Measurements from ENCODE around the gene CAB39L.

DNA sequence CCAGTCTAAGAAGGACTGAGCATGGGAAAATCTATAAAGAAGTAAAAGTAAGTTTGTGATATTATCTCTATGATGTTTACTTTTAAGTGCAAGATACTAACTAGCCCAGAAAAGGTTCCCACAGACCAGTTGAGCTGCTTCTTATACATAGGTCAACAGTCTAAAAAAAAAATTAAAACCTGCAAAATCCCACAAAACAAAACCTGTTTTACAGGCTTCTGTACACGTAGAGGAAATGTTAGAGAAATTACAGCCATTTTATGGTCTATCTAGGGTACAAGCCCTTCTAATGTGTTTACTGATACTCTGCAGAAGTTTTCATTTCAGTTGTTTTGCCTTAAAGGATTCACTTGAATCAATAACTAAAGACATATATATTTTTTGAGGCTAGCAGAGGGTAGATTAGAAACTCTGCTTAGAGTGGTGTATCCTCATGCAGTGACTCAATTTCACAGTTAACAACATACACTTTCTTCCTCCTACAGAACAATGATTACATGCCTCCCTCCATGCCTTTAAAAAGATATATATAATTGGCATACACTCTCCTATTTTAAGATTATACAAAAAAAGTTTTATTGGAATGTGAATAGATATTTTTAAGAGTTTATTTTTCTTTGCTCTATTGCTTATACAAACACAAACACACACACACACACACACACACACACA, 43.9 kb downstream of the CAB39L start:
- TF ChIP-seq, protein P1, sequence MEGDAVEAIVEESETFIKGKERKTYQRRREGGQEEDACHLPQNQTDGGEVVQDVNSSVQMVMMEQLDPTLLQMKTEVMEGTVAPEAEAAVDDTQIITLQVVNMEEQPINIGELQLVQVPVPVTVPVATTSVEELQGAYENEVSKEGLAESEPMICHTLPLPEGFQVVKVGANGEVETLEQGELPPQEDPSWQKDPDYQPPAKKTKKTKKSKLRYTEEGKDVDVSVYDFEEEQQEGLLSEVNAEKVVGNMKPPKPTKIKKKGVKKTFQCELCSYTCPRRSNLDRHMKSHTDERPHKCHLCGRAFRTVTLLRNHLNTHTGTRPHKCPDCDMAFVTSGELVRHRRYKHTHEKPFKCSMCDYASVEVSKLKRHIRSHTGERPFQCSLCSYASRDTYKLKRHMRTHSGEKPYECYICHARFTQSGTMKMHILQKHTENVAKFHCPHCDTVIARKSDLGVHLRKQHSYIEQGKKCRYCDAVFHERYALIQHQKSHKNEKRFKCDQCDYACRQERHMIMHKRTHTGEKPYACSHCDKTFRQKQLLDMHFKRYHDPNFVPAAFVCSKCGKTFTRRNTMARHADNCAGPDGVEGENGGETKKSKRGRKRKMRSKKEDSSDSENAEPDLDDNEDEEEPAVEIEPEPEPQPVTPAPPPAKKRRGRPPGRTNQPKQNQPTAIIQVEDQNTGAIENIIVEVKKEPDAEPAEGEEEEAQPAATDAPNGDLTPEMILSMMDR (IDR thresholded peaks at IDR 0.05) = no peak
- no peak for TF ChIP-seq POLR2A (IDR thresholded peaks at IDR 0.05)
